ENCODE results near the gene ABT1. TPM values are rescaled to one million over a fixed set of nuclear protein-coding genes. Genes with fewer than 3 reads are reported as not detected.
A peak's percentile ranks its signal among the peaks of the same experiment; 100 is the strongest.

Gene ABT1
- total and polyA plus RNA-seq, 2 donors (not counting 1 experiment from before 2014, with no cell fraction given) = 17.6 to 29.8 TPM

GRCh38 chr6:26553635-26554446, 42.9 kb upstream of the ABT1 start:
- intact Hi-C loops (cut with micrococcal nuclease) = loop anchor here (1.0 to 10.0 kb wide), 10 partner anchors 14 to 921 kb away; partner anchors contain the start of genes HMGN4 and ZNF184
- H3K9me3 Mint-ChIP-seq (ENCODE audit: insufficient read depth) = no peaks in the 10 kb centered on the region
- WGBS (ENCODE audit: insufficient coverage) = under 1% methylated on average over 14 of the region's 19 CpGs
- ChIA-PET POLR2A (interaction anchor here (0.7 to 2.4 kb wide), 8 partner anchors 15 to 397 kb away, joined by 3 to 21 read pairs (median 5); partner anchors contain the start of gene HMGN4), CTCF (interaction anchor here (0.6 to 5.6 kb wide), 12 partner anchors 15 to 1311 kb away, joined by 3 to 35 read pairs (median 4); partner anchors contain the start of gene HMGN4)
- no peak overlapping the region for H3K27ac Mint-ChIP-seq
- Histone ChIP-seq H3K9ac (ENCODE audit: low read length) (peak overlapping the region; percentile 61), H3K9me3 (ENCODE audit: control extremely low read depth in 1 of 3, control insufficient read depth in 2 of 3, insufficient read depth in 1 of 3, low read length in 2 of 3) (no peaks in the 10 kb centered on the region), H2AFZ (ENCODE audit: insufficient read depth, low read depth, low read length, poor library complexity, severe bottlenecking) (peak overlapping the region; percentile 8), H3K4me2 (replicated peaks; ENCODE audit: low read depth, low read length, poor library complexity, severe bottlenecking) (peak overlapping the region; percentile 70), H4K20me1 (ENCODE audit: control insufficient read depth, insufficient read depth, low read length, poor library complexity, severe bottlenecking) (no peaks in the 10 kb centered on the region), H3K27me3 (replicated peaks in 1 of 4; ENCODE audit: control extremely low read depth in 1 of 4, control insufficient read depth in 3 of 4, insufficient read depth in 4 of 4, low read length in 3 of 4) (no peaks in the 10 kb centered on the region), H3K4me3 (ENCODE audit: control extremely low read depth in 1 of 5, extremely low read depth in 1 of 5, insufficient read depth in 1 of 5, low read depth in 2 of 5, low read length in 4 of 5) (peak overlapping the region; percentile 59 to 90 (median 74)), H3K4me1 (ENCODE audit: control insufficient read depth in 2 of 2, insufficient read depth in 2 of 2, low read length in 2 of 2) (peaks cover 15 to 45% of the 10 kb centered on the region in 2 donors), H3K36me3 (replicated peaks in 1 of 2; ENCODE audit: control extremely low read depth in 1 of 2, control insufficient read depth in 1 of 2, extremely low read depth in 1 of 2, insufficient read depth in 2 of 2, low read length in 1 of 2) (no peaks in the 10 kb centered on the region), H3K79me2 (ENCODE audit: control insufficient read depth, insufficient read depth, low read length) (no peaks in the 10 kb centered on the region), H3K27ac (ENCODE audit: low read length in 2 of 2) (peak overlapping the region; percentile 26 to 62)
- ATAC-seq (ENCODE audit: low read depth) (peak; percentile 42), DNase-seq (peak; percentile 92)
- peaks cover 22% of the 10 kb centered on the region for H3K4me1 Mint-ChIP-seq
- no peak for TF ChIP-seq EZH2 (IDR thresholded peaks at IDR 0.05; ENCODE audit: borderline replicate concordance, insufficient read depth, low read depth, low read length, poor library complexity, severe bottlenecking)
- no peak for TF ChIP-seq CTCF (IDR thresholded peaks at IDR 0.05)
- no peak overlapping the region for H3K4me3 Mint-ChIP-seq
- H3K27me3 Mint-ChIP-seq = no peaks in the 10 kb centered on the region

- Histone ChIP-seq H3K27ac (ENCODE audit: low read length in 2 of 2) (peak overlapping the region; percentile 7 to 62), H3K4me3 (ENCODE audit: control extremely low read depth in 1 of 5, extremely low read depth in 1 of 5, insufficient read depth in 1 of 5, low read depth in 2 of 5, low read length in 4 of 5) (peak overlapping the region; percentile 59 to 90 (median 74)), H3K9ac (ENCODE audit: low read length) (peak overlapping the region; percentile 61), H3K79me2 (ENCODE audit: control insufficient read depth, insufficient read depth, low read length) (no peaks in the 10 kb centered on the region), H3K4me1 (ENCODE audit: control insufficient read depth in 2 of 2, insufficient read depth in 2 of 2, low read length in 2 of 2) (peaks cover 15 to 45% of the 10 kb centered on the region in 2 donors), H3K27me3 (replicated peaks in 1 of 4; ENCODE audit: control extremely low read depth in 1 of 4, control insufficient read depth in 3 of 4, insufficient read depth in 4 of 4, low read length in 3 of 4) (no peaks in the 10 kb centered on the region), H3K4me2 (replicated peaks; ENCODE audit: low read depth, low read length, poor library complexity, severe bottlenecking) (peak overlapping the region; percentile 70), H3K36me3 (replicated peaks in 1 of 2; ENCODE audit: control extremely low read depth in 1 of 2, control insufficient read depth in 1 of 2, extremely low read depth in 1 of 2, insufficient read depth in 2 of 2, low read length in 1 of 2) (no peaks in the 10 kb centered on the region), H4K20me1 (ENCODE audit: control insufficient read depth, insufficient read depth, low read length, poor library complexity, severe bottlenecking) (no peaks in the 10 kb centered on the region), H3K9me3 (ENCODE audit: control extremely low read depth in 1 of 3, control insufficient read depth in 2 of 3, insufficient read depth in 1 of 3, low read length in 2 of 3) (no peaks in the 10 kb centered on the region), H2AFZ (ENCODE audit: insufficient read depth, low read depth, low read length, poor library complexity, severe bottlenecking) (peak overlapping the region; percentile 20)
- ChIA-PET POLR2A (interaction anchor here (1.1 to 2.4 kb wide), 5 partner anchors 15 to 269 kb away, joined by 3 to 21 read pairs (median 7); partner anchors contain the start of gene HMGN4), CTCF (interaction anchor here (0.9 to 5.6 kb wide), 6 partner anchors 14 to 213 kb away, joined by 3 to 35 read pairs (median 12); no protein-coding TSS in a partner anchor)
- DNase-seq (no peak), ATAC-seq (ENCODE audit: low read depth) (no peak)
- no peak overlapping the region for H3K27ac Mint-ChIP-seq
- peaks cover 22% of the 10 kb centered on the region for H3K4me1 Mint-ChIP-seq
- no peak overlapping the region for H3K4me3 Mint-ChIP-seq
- WGBS (ENCODE audit: insufficient coverage) = 40% methylated on average over 1 of the region's 1 CpG
- no peaks in the 10 kb centered on the region for H3K9me3 Mint-ChIP-seq (ENCODE audit: insufficient read depth)
- no peak for TF ChIP-seq CTCF (IDR thresholded peaks at IDR 0.05)
- no peak for TF ChIP-seq EZH2 (IDR thresholded peaks at IDR 0.05; ENCODE audit: borderline replicate concordance, insufficient read depth, low read depth, low read length, poor library complexity, severe bottlenecking)
- intact Hi-C loops (cut with micrococcal nuclease) = loop anchor here (1.0 to 10.0 kb wide), 7 partner anchors 14 to 920 kb away; partner anchors contain the start of gene ZNF184
- no peaks in the 10 kb centered on the region for H3K27me3 Mint-ChIP-seq
Observed at GRCh38 chr6:26554447-26554696, 42.4 kb upstream of the ABT1 start.

Data from B cell (primary cell).